Astrocyte of the spinal cord (primary cell): ENCODE results near the gene ADSL.

Source experiments
- DNase-seq: peaks from one replicate; pipeline ENCODE4 v3.0.0; 2011; ENCODE audit warnings: low read depth, low spot score
- H3K4me3 ChIP-seq: 2 replicates; pipeline ENCODE4 v1.5.1; 2011; ENCODE audit warnings: low read depth, mild to moderate bottlenecking, low read length, moderate library complexity
- in situ Hi-C: cut with HindIII; loops from 2 replicates; pipeline ENCODE4 v1.10.0; 2017; ENCODE audit warnings: low sequenced_read_pairs
- TF ChIP-seq, protein P1 (sequence below): IDR thresholded peaks from 2 replicates; pipeline ENCODE4 v1.5.1; 2012; ENCODE audit warnings: low read depth, mild to moderate bottlenecking, low read length, inconsistent platforms

The ADSL gene

DNA sequence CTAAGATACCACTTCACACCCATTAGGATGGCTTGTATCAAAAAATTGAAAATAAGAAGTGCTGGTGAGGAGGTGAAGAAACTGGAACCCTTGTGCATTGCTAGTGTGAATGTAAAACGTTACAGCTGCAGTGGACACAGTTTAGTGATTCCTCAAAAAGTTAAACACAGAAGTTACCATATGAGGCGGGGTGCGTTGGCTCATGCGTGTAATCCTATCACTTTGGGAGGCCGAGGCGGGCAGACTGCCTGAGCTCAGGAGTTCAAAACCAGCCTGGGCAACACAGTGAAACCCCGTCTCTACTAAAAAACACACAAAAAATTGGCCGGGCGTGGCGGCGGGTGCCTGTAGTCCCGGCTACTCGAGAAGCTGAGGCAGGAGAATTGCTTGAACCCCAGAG, 67.6 kb downstream of the ADSL start:
- H3K4me3 ChIP-seq = no peak overlapping the region
- in situ Hi-C loops = no loop called here
- TF ChIP-seq, protein P1, sequence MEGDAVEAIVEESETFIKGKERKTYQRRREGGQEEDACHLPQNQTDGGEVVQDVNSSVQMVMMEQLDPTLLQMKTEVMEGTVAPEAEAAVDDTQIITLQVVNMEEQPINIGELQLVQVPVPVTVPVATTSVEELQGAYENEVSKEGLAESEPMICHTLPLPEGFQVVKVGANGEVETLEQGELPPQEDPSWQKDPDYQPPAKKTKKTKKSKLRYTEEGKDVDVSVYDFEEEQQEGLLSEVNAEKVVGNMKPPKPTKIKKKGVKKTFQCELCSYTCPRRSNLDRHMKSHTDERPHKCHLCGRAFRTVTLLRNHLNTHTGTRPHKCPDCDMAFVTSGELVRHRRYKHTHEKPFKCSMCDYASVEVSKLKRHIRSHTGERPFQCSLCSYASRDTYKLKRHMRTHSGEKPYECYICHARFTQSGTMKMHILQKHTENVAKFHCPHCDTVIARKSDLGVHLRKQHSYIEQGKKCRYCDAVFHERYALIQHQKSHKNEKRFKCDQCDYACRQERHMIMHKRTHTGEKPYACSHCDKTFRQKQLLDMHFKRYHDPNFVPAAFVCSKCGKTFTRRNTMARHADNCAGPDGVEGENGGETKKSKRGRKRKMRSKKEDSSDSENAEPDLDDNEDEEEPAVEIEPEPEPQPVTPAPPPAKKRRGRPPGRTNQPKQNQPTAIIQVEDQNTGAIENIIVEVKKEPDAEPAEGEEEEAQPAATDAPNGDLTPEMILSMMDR = no peak
- DNase-seq = no peak

DNA sequence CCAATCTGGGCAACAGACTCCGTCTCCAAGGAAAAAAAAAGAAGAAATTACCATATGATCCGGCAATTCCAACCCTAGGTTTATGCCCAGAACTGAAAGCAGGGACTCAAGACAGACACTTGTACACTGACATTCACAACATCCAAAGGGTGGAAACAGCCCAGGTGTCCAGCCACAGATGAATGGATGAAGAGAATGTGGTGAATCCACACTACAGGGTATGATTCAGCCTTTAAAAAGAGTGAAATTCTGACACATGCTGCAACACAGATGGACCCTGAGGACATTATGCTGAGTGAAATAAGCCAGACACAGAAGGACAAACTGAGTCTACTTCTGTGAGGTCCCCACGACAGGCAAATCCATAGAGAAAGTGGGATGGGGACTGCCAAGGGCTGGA, 68.0 kb downstream of the ADSL start:
- in situ Hi-C loops = no loop called here
- DNase-seq = no peak
- no peak overlapping the region for H3K4me3 ChIP-seq
- TF ChIP-seq, protein P1 = no peak

DNA sequence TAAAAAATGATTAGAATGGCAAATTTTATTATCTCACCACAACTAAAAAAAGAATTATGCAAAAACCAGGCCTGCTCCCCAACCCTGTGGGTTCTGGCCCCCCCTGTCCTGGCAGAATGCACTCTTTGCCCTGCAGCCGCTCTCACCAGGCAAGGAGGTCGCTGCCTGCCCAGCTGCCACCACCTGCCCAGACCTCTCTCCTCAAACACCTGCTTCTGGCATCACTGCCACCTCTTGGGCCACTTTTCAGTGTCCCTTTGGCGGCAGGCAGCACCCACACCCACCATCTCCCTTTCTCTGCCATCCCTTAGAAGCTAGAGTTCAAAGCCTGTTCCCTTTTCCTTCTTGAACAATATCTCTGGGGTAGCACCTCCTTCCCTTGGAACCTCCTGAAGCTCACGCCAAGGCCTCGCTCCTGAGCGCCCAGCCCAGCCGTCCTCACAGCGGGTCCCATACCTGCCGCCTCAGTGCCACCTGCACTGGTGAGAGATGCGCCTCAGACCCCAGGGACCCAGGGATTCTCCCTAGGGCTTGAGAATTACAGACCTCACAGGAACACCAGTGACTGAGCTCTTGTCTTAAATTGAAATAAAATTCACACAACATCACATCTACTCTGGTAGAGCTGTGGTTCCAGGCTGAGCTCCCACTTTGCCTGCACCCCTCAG, 68.7 kb downstream of the ADSL start:
- TF ChIP-seq, protein P1 = no peak
- no peak overlapping the region for H3K4me3 ChIP-seq
- in situ Hi-C loops = no loop called here
- no peak for DNase-seq

DNA sequence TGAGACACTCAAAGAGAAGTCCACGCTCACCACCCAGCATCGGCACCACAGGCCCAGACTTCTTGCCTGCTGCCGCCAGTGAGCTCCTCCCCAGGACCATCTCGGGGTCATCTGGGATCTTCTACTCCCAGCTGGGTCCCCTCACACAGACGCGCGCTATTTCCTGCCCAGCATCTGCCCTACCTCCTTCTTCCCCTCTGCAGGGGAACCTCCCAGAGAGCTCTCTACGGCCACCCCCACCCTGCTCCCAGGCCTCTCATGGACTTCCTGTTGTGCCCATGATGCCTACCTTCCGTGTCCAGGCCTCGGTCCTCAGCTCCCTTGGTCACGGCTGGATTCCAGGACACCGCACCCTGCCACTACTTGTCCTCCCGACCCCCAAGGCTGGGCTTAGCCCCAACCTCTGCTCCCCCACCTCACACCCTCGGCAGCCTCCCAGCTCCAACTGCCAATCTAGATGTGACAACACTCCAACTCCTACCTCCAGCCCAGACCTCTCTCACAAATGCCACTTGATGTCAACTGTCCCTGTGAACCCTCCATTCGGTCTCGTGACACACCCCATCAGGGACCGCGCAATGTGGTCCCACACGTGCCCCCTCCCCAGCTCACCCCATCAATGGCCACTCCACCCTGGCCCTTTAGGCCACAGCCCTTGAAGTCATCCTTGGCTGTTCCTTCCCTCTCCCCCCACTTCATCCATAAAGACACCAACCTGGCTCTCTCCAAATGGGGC, 69.4 kb downstream of the ADSL start:
- DNase-seq = no peak
- H3K4me3 ChIP-seq = no peak overlapping the region
- TF ChIP-seq, protein P1 = no peak
- in situ Hi-C loops = no loop called here

DNA sequence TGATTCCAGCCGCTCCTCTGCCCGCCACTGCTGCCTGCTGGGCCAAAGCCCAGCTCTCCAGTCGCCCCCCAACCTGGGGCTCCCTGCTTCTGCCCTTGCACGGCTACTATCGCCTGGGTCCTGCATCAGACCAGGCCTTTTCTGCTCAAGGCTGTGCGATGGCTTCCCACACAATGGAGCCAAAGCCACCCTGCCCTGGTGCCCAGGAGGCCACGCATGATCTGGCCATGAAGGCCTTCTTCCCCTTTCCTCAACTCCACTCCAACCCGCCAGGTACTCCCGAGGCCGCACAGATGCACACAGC, 69.9 kb downstream of the ADSL start:
- in situ Hi-C loops = no loop called here
- H3K4me3 ChIP-seq = no peak overlapping the region
- no peak for DNase-seq
- TF ChIP-seq, protein P1 = no peak

DNA sequence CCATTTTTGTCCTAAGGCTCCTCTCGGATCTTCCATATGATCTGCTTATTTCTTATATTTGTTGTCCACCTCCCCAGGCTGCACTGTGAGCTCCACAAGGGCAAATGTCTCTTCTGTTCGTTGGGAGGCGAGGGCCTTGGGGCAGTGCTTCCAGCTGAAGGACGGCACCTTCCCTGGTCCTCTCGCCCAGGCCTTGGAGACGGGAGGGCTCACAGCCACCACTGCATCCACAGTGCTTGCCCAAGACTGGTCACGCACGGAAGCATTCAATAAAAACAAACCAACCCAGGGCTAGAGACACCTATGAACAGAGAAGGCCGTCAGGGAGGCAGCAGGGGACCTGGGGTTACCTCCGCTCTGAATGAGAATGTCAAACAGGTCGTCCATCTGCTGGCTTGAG, 70.3 kb downstream of the ADSL start:
- no peak overlapping the region for H3K4me3 ChIP-seq
- no peak for DNase-seq
- TF ChIP-seq, protein P1 = no peak
- in situ Hi-C loops = no loop called here
